Lower leg skin (tissue), 3 donors: ENCODE measurements around the gene SLC37A1.

Source experiments
- CTCF ChIP-seq, 3 donors: fragments of 450-650 bp; IDR thresholded peaks; one replicate each; pipeline ENCODE4 v1.5.1; 2016; ENCODE audit warnings: antibody characterized with exemption in 3 of 3, mild to moderate bottlenecking in 3 of 3, moderate library complexity in 2 of 3
- POLR2A ChIP-seq, 2 donors: fragments of 450-650 bp; IDR thresholded peaks; one replicate each; pipeline ENCODE4 v1.6.1; 2016 to 2017; ENCODE audit warnings: antibody characterized with exemption in 2 of 2, mild to moderate bottlenecking in 1 of 2, moderate library complexity in 1 of 2

GRCh38 chr21:42614811-42615351 lies 101.2 kb downstream of the SLC37A1 start:
- TF ChIP-seq CTCF (IDR thresholded peaks at IDR 0.05) (no peak), POLR2A (IDR thresholded peaks at IDR 0.05) (no peak)
